GM19240 (cell line): Measurements from ENCODE around the gene PSMD12.
"Not testable (repeated sequence)": the region's sequence is repeated elsewhere in the genome, so short reads cannot be mapped to it uniquely, and the experiment has no call there.

Experiments used
- DNase-seq: peaks from one replicate; pipeline ENCODE4 v3.0.0; 2011; ENCODE audit warnings: low spot score; ENCODE audit not compliant: insufficient read length

Gene PSMD12

GRCh38 chr17:67358612-67359011 lies 7.8 kb downstream of the PSMD12 start:
- no peak for DNase-seq

GRCh38 chr17:67353929-67354574 lies 12.3 kb downstream of the PSMD12 start:
- DNase-seq: no peak

GRCh38 chr17:67353161-67353560 lies 13.2 kb downstream of the PSMD12 start:
- no peak for DNase-seq

GRCh38 chr17:67349420-67349819 lies 17.0 kb downstream of the PSMD12 start:
- DNase-seq: no peak

GRCh38 chr17:67347826-67348225 lies 18.6 kb downstream of the PSMD12 start:
- DNase-seq: no peak

- no peak for DNase-seq
These were observed 23.1 kb downstream of the PSMD12 start for GRCh38 chr17:67343237-67343636.

- not testable (repeated sequence) for DNase-seq
These were observed 28.0 kb downstream of the PSMD12 start for GRCh38 chr17:67338353-67338752.

GRCh38 chr17:67336859-67337258 lies 29.5 kb downstream of the PSMD12 start:
- DNase-seq: no peak

- no peak for DNase-seq
These were observed 31.0 kb downstream of the PSMD12 start for GRCh38 chr17:67335245-67335835.

GRCh38 chr17:67332162-67332508 lies 34.2 kb downstream of the PSMD12 start:
- DNase-seq: not testable (repeated sequence)

- DNase-seq: not testable (repeated sequence)
These were observed 34.8 kb downstream of the PSMD12 start for GRCh38 chr17:67331381-67332161.

- DNase-seq: no peak
These were observed 38.4 kb downstream of the PSMD12 start for GRCh38 chr17:67328026-67328425.

- DNase-seq: not testable (repeated sequence)
These were observed 39.2 kb downstream of the PSMD12 start for GRCh38 chr17:67326959-67327745.

GRCh38 chr17:67326440-67326839 lies 39.9 kb downstream of the PSMD12 start:
- no peak for DNase-seq

GRCh38 chr17:67324330-67324729 lies 42.0 kb downstream of the PSMD12 start:
- no peak for DNase-seq

- DNase-seq: no peak
These were observed 42.9 kb downstream of the PSMD12 start for GRCh38 chr17:67323445-67323844.

GRCh38 chr17:67322042-67322787 lies 44.2 kb downstream of the PSMD12 start:
- no peak for DNase-seq

GRCh38 chr17:67321486-67321885 lies 44.9 kb downstream of the PSMD12 start:
- not testable (repeated sequence) for DNase-seq

- DNase-seq: no peak
These were observed 49.6 kb downstream of the PSMD12 start for GRCh38 chr17:67316781-67317180.

GRCh38 chr17:67315865-67316264 lies 50.5 kb downstream of the PSMD12 start:
- DNase-seq: no peak

GRCh38 chr17:67312265-67312664 lies 54.1 kb downstream of the PSMD12 start:
- DNase-seq: no peak
